NOMO-1 (cell line): ENCODE data around the gene GPR141.
"Not testable (repeated sequence)": the region's sequence is repeated elsewhere in the genome, so short reads cannot be mapped to it uniquely, and the experiment has no call there.

Experiments used
- DNase-seq, 2 experiments: peaks; one replicate each; lab custom pipeline; 2025; ENCODE audit not compliant: unreplicated experiment in 2 of 2; lab: John Stamatoyannopoulos, UW

The GPR141 gene

GRCh38 chr7:37684927-37685326 is 1.4 kb downstream of the GPR141 start:
- peak in 1 of 2 experiments; percentile 41 for DNase-seq

DNA sequence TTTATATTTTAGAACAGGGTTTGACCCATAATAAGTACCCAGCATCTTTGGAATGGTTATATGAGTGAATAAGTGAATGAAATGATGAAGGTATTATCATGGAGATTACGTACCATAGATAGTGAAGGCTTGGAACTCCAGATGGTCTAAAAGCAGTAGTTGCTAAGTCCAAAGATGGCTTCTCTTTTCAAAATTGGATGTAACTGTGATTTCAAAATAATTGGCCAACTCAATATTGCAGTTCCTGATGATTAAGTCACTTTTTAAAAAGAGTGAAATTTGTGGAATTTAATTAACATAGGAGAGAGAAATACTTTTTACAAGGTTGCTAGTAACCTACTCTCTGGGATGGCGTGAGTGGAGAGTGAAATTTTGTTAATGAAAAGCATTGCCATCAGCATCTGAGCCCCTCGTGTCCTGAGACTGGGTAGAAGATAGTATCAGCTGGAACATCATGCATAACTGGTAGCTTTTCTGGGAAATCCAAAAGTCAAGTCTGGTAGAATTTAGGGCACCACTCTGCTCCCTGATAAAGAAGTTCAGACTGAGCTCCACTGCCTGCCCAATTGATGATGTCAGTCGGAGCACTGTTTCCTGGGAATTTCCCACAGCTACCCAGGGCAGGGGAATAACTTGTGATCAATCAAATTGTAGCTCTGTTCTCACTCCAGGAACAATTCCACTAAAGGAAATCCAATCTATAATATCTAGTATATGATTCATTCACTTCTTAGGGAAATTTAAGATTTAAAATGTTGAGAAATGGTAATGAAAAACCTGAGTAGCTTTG is 3.2 kb downstream of the GPR141 start:
- no peak for DNase-seq

DNA sequence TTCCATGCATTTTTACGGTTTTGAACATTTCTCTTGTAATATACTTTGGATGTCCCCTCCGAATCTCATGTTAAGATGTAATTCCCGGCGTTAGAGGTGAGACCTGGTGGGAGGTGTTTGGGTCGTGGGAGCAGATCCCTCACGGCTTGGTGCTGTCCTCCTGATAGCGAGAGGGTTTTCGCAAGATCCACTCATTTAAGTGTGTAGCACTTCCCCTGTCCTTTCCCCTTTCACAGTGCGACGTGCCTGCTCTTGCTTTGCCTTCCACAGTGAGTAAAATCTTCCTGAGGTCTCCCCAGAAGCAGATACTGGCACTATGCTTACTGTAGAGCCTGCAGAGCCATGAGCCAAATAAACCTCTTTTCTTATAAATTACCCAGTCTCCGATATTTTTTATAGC is 6.6 kb downstream of the GPR141 start:
- DNase-seq, result peak; percentile 43 to 77

- DNase-seq, result peak; percentile 90 to 92
Observed at GRCh38 chr7:37694208-37695094, 10.9 kb downstream of the GPR141 start.

GRCh38 chr7:37698276-37698675 is 14.7 kb downstream of the GPR141 start:
- no peak for DNase-seq

DNA sequence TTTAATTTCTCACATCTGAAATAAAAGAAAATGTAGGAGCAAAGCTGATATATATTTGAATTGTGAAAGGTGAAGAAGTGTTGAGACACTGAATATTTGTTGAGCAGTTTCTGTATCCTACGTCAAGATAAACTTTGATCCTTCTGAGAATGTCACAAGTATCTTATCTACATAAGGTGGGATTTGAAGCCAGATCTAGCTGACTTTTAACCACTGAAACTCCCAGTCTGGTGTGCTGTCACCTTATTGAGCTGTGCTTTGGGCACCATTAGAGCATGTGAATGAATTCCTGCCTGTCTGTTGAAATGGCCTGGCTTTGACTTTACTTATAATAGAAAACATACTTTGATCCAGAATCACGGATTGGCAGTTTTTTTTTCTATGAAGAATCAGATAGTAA is 15.2 kb downstream of the GPR141 start:
- no peak for DNase-seq

DNA sequence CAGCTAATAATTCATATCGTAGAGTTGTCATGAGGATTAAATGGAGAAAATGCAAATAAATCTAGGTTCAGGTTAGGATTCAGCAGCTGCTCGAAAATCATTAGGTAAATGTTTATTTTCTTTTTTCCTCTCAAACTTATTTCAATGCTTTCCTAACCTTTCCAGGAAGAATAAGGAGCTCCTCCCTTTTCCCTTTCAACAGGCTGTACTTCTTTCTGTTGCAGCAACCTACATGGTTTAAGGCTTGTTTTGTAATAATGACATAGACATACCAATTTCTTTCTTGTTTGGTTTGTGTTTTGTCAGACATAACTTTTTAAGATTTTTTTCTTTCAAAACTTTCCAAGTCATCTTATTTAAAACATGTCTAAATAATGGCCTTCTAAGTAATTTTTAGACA is 18.2 kb downstream of the GPR141 start:
- peak in 1 of 2 experiments; percentile 22 for DNase-seq

- DNase-seq, result no peak
Observed at GRCh38 chr7:37703361-37703760, 19.8 kb downstream of the GPR141 start.

DNA sequence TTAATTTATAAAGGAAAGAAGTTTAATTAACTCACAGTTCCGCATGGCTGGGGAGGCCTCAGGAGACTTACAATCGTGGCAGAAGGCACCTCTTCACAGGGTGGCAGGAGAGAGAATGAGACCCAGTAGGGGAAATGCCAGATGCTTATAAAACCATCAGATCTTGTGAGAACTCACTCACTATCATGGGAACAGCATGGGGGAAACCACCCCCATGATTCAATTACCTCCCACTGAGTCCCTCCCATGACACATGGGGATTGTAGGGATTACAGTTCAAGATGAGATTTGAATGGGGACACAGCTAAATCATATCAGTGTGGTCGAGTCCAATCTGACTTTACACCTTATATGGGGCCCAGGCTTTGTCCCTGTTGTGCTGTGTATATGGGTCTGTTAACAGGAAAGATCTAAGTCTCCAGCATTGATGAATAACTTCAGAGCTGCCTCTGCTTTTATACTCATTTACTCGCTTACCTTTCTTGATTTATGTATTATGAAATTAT is 20.8 kb downstream of the GPR141 start:
- not testable (repeated sequence) for DNase-seq

- no peak for DNase-seq
Observed at GRCh38 chr7:37705976-37706375, 22.4 kb downstream of the GPR141 start.

DNA sequence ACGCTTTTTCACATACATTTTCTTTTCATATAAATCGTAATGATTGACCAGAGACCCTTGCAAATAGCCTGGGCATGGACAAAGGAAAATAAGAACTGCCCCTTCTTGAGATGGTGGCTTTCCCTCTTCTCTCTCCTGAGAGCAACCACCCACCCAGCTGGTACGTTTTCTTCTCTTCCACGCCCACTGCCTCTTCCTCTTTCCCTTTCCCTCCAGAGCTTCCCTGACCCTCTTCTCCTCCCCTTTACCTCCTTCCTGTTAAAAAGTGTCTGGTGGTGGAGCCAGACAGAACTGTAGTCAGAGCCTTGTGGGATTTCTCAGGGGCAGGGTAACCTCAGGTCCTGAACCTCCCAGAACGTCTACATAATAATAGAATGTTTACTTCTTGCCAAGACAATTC is 23.2 kb downstream of the GPR141 start:
- DNase-seq, result no peak

DNA sequence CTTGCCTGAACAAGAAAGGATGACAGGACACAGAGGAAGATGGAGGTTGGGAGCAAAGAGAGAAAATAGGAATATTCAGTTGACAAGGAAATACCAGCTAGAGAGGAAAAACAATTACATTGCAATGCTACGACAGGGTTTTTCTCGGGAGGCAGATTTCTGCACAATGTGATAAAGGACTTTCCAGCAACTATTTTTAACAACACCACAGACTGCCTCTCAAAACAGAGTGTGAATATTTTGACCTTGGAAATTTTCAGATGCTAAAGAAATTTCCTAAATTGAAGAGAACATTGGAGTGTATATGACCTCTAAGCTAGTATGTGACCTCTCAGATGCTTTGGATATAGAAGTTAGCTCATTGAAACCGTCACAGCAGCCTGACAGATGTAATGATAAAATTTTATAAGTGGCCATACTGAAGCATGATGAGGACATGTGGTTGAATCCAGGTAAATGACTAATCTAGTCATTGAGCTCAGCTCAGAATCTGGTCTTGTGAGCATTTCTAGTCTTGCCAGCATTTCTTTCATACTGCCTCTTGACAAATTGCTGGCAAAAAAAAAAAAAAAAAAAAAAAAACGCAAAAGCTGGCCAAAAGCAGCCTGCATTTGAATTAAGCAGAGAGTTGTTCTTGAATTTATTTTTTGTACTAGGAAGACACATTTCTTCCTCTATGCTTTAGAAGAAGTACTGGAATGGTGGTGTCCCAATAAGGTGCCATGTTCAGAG is 24.4 kb downstream of the GPR141 start:
- DNase-seq, result no peak

DNA sequence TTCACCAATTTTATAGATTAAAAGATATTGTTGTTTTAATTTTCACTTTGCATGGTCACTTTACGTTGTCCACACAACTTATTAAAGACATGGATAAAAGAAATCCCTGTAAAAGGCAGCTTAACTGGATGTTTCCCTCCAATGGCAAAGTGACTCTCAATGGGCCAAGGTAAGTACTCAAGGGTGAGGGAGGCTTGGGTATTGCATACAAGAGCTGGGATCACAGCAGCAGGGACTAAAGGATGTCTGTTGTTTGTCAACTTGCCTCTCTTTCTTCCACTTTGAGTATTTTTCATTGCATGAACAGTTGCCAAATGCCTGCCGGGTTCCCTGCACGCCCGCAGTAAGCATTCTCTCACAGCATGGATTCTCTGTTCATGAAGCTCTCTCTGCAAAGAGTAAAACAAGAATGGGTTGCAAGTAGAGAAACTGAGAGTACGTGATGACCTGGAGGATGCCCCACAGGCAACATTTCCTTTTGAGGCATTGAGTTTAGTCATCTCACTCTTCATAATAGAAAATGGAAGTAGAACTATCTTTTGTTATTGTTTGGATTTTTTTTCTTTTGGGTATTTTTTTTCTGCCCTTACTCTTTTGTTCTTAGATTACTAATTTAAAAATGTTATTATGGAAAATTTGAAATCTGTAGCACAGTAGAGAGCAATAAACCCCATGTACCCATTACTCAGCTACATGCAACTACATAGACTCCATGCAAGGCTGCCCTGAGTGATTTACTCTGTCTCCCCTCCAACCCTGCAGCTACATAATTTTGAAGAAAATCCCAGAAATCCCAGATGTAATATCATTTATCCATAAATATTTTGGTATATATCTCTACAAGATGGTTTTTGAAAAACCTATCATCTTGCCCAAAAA is 26.3 kb downstream of the GPR141 start:
- DNase-seq, result no peak

DNA sequence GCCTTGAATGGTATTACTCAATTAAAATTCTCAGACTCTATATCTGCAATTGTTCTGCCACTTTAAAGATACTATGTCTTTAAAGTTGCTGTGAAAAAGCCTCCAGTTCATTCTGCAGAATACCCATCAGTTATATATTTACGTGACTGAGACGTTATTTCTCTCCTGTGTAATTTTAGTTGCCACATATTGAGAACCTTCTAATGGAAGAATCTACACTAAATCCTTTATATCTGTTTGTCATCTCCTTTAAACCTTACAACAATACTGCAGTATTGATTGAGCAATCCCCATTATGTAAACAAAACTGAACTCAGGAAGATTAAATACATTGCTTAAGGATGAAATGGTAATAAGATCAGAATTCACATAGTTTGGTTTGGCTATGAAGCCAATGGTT is 30.0 kb downstream of the GPR141 start:
- DNase-seq, result no peak

DNA sequence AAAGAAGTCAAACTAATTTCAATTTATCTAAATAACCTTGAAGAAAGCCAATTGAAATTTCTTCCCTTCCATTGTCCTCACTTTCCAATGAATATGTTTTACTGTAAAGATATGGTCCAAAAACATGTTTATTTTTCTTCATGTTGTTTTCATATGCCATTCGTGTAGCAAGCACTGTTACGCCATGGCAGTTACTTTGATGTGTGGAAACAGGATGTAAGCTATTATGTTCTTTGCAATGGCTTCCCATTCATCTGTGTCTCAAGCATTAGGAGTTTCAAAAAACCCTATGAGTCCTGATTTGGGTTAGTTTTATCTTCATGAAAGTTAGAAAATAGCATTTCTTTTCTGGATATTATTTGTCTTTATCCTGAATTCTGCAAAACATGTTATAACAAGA is 31.0 kb downstream of the GPR141 start:
- DNase-seq, result peak; percentile 37 to 96

DNA sequence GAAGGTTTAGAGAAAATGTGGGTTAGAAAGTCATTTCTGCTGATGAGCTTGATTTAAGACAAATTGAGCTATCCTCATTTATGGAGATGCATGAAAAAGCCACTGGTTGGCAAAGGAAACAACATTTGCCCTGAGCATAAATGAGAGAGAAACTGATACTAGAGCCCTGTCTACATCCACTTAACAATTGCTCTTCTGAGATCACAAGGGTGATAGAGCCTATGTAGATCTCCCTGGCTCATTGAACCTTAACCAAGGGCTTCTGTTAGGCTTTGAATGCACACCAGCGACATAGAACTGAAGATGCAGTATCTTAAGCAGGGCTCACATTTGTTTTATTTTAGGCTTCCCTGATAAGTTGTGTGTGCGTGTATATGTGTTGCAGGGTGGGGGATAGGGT is 35.0 kb downstream of the GPR141 start:
- DNase-seq, result no peak

GRCh38 chr7:37719077-37719476 is 35.5 kb downstream of the GPR141 start:
- DNase-seq, result no peak

- DNase-seq, result no peak
Observed at GRCh38 chr7:37724732-37725131, 41.2 kb downstream of the GPR141 start.

- no peak for DNase-seq
Observed at GRCh38 chr7:37726016-37726415, 42.5 kb downstream of the GPR141 start.

DNA sequence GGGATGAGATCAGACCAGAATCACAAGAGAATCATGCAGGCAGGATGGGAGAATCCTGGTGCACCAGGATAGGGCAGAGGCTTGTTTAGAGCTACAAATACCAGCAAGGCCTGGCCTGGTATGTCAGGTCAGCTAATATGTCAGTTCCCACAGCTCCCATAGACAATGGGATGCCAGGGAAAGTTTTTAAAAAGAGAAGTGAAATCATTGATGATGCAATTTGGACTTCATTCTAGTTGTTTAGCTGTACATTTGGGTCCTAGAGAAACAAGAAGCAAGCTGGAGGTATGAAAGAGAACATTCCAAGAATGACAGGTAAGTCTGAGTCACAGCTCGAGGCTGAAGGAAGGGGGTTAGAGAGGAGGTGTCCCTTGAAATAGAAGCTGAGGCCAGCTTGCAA is 45.2 kb downstream of the GPR141 start:
- DNase-seq, result peak; percentile 30 to 70
